Neural cell (in vitro differentiated cells): ENCODE results near the gene PPP1R9B.

Experiments used
- CTCF ChIP-seq: fragments of 450-650 bp; IDR thresholded peaks from 2 replicates; pipeline ENCODE4 v1.5.1; 2014; ENCODE audit warnings: antibody characterized with exemption, mild to moderate bottlenecking, moderate library complexity; ENCODE audit not compliant: poor library complexity, severe bottlenecking
- EP300 ChIP-seq: fragments of 450-650 bp; conservative IDR thresholded peaks from 2 replicates; pipeline ENCODE4 v1.6.1; 2014; ENCODE audit warnings: antibody characterized with exemption, mild to moderate bottlenecking, moderate library complexity; ENCODE audit not compliant: poor library complexity, severe bottlenecking
- EZH2 ChIP-seq: fragments of 200-600, 300-800 bp; shearing (Covaris generic), sonication (generic); IDR thresholded peaks from 2 replicates; pipeline ENCODE4 v1.6.1; 2014; ENCODE audit warnings: antibody characterized with exemption, low read length, borderline replicate concordance, mild to moderate bottlenecking; ENCODE audit not compliant: insufficient read depth, poor library complexity, severe bottlenecking
- MXI1 ChIP-seq: fragments of 450-650 bp; conservative IDR thresholded peaks from 2 replicates; pipeline ENCODE4 v1.6.1; 2014; ENCODE audit warnings: antibody characterized with exemption, mild to moderate bottlenecking; ENCODE audit not compliant: poor library complexity, severe bottlenecking
- POLR2AphosphoS5 ChIP-seq: IDR thresholded peaks from 2 replicates; pipeline ENCODE4 v1.6.1; 2012
- RAD21 ChIP-seq: fragments of 450-650 bp; conservative IDR thresholded peaks from 2 replicates; pipeline ENCODE4 v1.6.1; 2014; ENCODE audit warnings: antibody characterized with exemption, mild to moderate bottlenecking, moderate library complexity
- REST ChIP-seq: IDR thresholded peaks from 2 replicates; pipeline ENCODE4 v1.6.1; 2012; ENCODE audit warnings: borderline replicate concordance
- TAF1 ChIP-seq: IDR thresholded peaks from 2 replicates; pipeline ENCODE4 v1.6.1; 2012; ENCODE audit warnings: low read depth

- TF ChIP-seq CTCF: no peak
- TF ChIP-seq REST: no peak
- no peak for TF ChIP-seq POLR2AphosphoS5
- no peak for TF ChIP-seq EZH2
- no peak for TF ChIP-seq RAD21
- no peak for TF ChIP-seq MXI1
- TF ChIP-seq TAF1: no peak
- TF ChIP-seq EP300: no peak
Observed at GRCh38 chr17:50186661-50187393, 36.4 kb upstream of the PPP1R9B start.
